HG03432 (cell line): ENCODE measurements around the gene TNFRSF4.

ENCODE experiments used
- ATAC-seq: cut with Tn5 transposase; IDR thresholded peaks from one replicate; pipeline ENCODE4 v1.9.1; 2021; ENCODE audit warnings: mild to moderate bottlenecking, moderate library complexity; ENCODE audit not compliant: unreplicated experiment

The TNFRSF4 gene

GRCh38 chr1:1171161-1171545 is 42.8 kb downstream of the TNFRSF4 start:
- no peak for ATAC-seq

GRCh38 chr1:1170215-1171091 is 43.5 kb downstream of the TNFRSF4 start:
- no peak for ATAC-seq

GRCh38 chr1:1169429-1170214 is 44.3 kb downstream of the TNFRSF4 start:
- no peak for ATAC-seq

- no peak for ATAC-seq
Observed at GRCh38 chr1:1168451-1169411, 45.2 kb downstream of the TNFRSF4 start.

- ATAC-seq: no peak
Observed at GRCh38 chr1:1167841-1168450, 46.0 kb downstream of the TNFRSF4 start.

- ATAC-seq: no peak
Observed at GRCh38 chr1:1167398-1167821, 46.5 kb downstream of the TNFRSF4 start.

- no peak for ATAC-seq
Observed at GRCh38 chr1:1166642-1167397, 47.1 kb downstream of the TNFRSF4 start.

- ATAC-seq: no peak
Observed at GRCh38 chr1:1165900-1166421, 48.0 kb downstream of the TNFRSF4 start.

- no peak for ATAC-seq
Observed at GRCh38 chr1:1165485-1165884, 48.5 kb downstream of the TNFRSF4 start.

GRCh38 chr1:1164701-1165451 is 49.1 kb downstream of the TNFRSF4 start:
- no peak for ATAC-seq

- no peak for ATAC-seq
Observed at GRCh38 chr1:1164361-1164700, 49.6 kb downstream of the TNFRSF4 start.

- ATAC-seq: no peak
Observed at GRCh38 chr1:1163538-1164070, 50.3 kb downstream of the TNFRSF4 start.

- ATAC-seq: no peak
Observed at GRCh38 chr1:1162597-1163537, 51.1 kb downstream of the TNFRSF4 start.

- ATAC-seq: no peak
Observed at GRCh38 chr1:1161683-1162079, 52.3 kb downstream of the TNFRSF4 start.
